Stomach smooth muscle (tissue), 2 donors: ENCODE measurements around the gene ADAMTS2.

Experiments used
- H3K27ac ChIP-seq: one replicate; pipeline ENCODE4 v1.7.0; 2013; ENCODE audit warnings: mild to moderate bottlenecking, low read length, inconsistent platforms
- H3K27me3 ChIP-seq, 2 donors: one replicate each; pipeline ENCODE4 v1.7.0; 2013; ENCODE audit warnings: low read length in 2 of 2; ENCODE audit not compliant: insufficient read depth in 2 of 2, control insufficient read depth in 1 of 2
- H3K36me3 ChIP-seq, 2 donors: one replicate each; pipeline ENCODE4 v1.7.0; 2013; ENCODE audit warnings: low read length in 2 of 2; ENCODE audit not compliant: control insufficient read depth in 2 of 2, insufficient read depth in 2 of 2
- H3K4me1 ChIP-seq: one replicate; pipeline ENCODE4 v1.7.0; 2013; ENCODE audit warnings: low read length; ENCODE audit not compliant: control insufficient read depth, insufficient read depth
- H3K4me3 ChIP-seq, 2 donors: one replicate each; pipeline ENCODE4 v1.7.0; 2013; ENCODE audit warnings: low read length in 2 of 2
- H3K9ac ChIP-seq, 2 donors: one replicate each; pipeline ENCODE4 v1.7.0; 2013; ENCODE audit warnings: low read length in 2 of 2, mild to moderate bottlenecking in 1 of 2
- H3K9me3 ChIP-seq, 2 donors: one replicate each; pipeline ENCODE4 v1.7.0; 2013; ENCODE audit warnings: low read length in 2 of 2; ENCODE audit not compliant: control insufficient read depth in 2 of 2
- donor health status: healthy.
- donor health status: Pancreatic carcinoma.

ADAMTS2 gene

GRCh38 chr5:179342577-179342976 is 2.7 kb downstream of the ADAMTS2 start:
- H3K27ac ChIP-seq: no peak overlapping the region
- peaks cover 23% of the 10 kb centered on the region for H3K4me1 ChIP-seq
- no peaks in the 10 kb centered on the region for H3K36me3 ChIP-seq
- peak overlapping the region in 1 of 2 donors; percentile 80 for H3K4me3 ChIP-seq
- no peak overlapping the region for H3K9ac ChIP-seq
- H3K27me3 ChIP-seq: peaks cover 2% of the 10 kb centered on the region in 2 donors
- no peaks in the 10 kb centered on the region for H3K9me3 ChIP-seq

- H3K9ac ChIP-seq: no peak overlapping the region
- H3K4me1 ChIP-seq: peaks cover 18% of the 10 kb centered on the region
- peaks cover 0 to 6% of the 10 kb centered on the region in 2 donors for H3K27me3 ChIP-seq
These were observed 4.8 kb downstream of the ADAMTS2 start for GRCh38 chr5:179340465-179340864.

GRCh38 chr5:179339996-179340395 is 5.3 kb downstream of the ADAMTS2 start:
- H3K9me3 ChIP-seq: no peaks in the 10 kb centered on the region
- H3K27me3 ChIP-seq: peaks cover 0 to 6% of the 10 kb centered on the region in 2 donors
- no peaks in the 10 kb centered on the region for H3K36me3 ChIP-seq
- no peak overlapping the region for H3K9ac ChIP-seq
- H3K4me3 ChIP-seq: no peak overlapping the region
- H3K27ac ChIP-seq: no peak overlapping the region
- H3K4me1 ChIP-seq: peaks cover 18% of the 10 kb centered on the region

More at GRCh38 chr5:179340465-179340864, 4.8 kb downstream of the ADAMTS2 start:
- no peak overlapping the region for H3K4me3 ChIP-seq
- no peak overlapping the region for H3K27ac ChIP-seq
- H3K9me3 ChIP-seq: no peaks in the 10 kb centered on the region
- no peaks in the 10 kb centered on the region for H3K36me3 ChIP-seq

GRCh38 chr5:179339081-179339480 is 6.2 kb downstream of the ADAMTS2 start:
- no peak overlapping the region for H3K4me3 ChIP-seq
- H3K27me3 ChIP-seq: peaks cover 0 to 6% of the 10 kb centered on the region in 2 donors
- H3K27ac ChIP-seq: no peak overlapping the region
- H3K9me3 ChIP-seq: no peaks in the 10 kb centered on the region
- peaks cover 16% of the 10 kb centered on the region for H3K4me1 ChIP-seq
- no peaks in the 10 kb centered on the region for H3K36me3 ChIP-seq
- H3K9ac ChIP-seq: no peak overlapping the region

- peaks cover 5% of the 10 kb centered on the region for H3K4me1 ChIP-seq
- H3K36me3 ChIP-seq: no peaks in the 10 kb centered on the region
- no peaks in the 10 kb centered on the region for H3K9me3 ChIP-seq
- H3K27ac ChIP-seq: no peak overlapping the region
- peaks cover 0 to 6% of the 10 kb centered on the region in 2 donors for H3K27me3 ChIP-seq
- no peak overlapping the region for H3K9ac ChIP-seq
- H3K4me3 ChIP-seq: no peak overlapping the region
These were observed 7.2 kb downstream of the ADAMTS2 start for GRCh38 chr5:179337796-179338676.

- H3K36me3 ChIP-seq: no peaks in the 10 kb centered on the region
- H3K9ac ChIP-seq: no peak overlapping the region
- no peak overlapping the region for H3K4me3 ChIP-seq
- H3K27me3 ChIP-seq: peaks cover 0 to 3% of the 10 kb centered on the region in 2 donors
- H3K9me3 ChIP-seq: no peaks in the 10 kb centered on the region
- H3K4me1 ChIP-seq: no peaks in the 10 kb centered on the region
- H3K27ac ChIP-seq: no peak overlapping the region
These were observed 8.1 kb downstream of the ADAMTS2 start for GRCh38 chr5:179336871-179337795.

- Histone ChIP-seq H3K4me1 (peaks cover 2% of the 10 kb centered on the region), H3K27me3 (peaks cover 0 to 3% of the 10 kb centered on the region in 2 donors), H3K27ac (no peak overlapping the region), H3K36me3 (no peaks in the 10 kb centered on the region), H3K9me3 (no peaks in the 10 kb centered on the region), H3K9ac (no peak overlapping the region), H3K4me3 (no peak overlapping the region)
These were observed 9.0 kb downstream of the ADAMTS2 start for GRCh38 chr5:179336126-179336870.

- Histone ChIP-seq H3K9me3 (no peaks in the 10 kb centered on the region), H3K9ac (no peak overlapping the region), H3K4me1 (peaks cover 2% of the 10 kb centered on the region), H3K36me3 (no peaks in the 10 kb centered on the region), H3K27me3 (peaks cover 0 to 3% of the 10 kb centered on the region in 2 donors), H3K27ac (no peak overlapping the region), H3K4me3 (no peak overlapping the region)
These were observed 11.2 kb downstream of the ADAMTS2 start for GRCh38 chr5:179333796-179334761.

- Histone ChIP-seq H3K27me3 (peaks cover 0 to 3% of the 10 kb centered on the region in 2 donors), H3K9me3 (no peaks in the 10 kb centered on the region), H3K27ac (no peak overlapping the region), H3K9ac (no peak overlapping the region), H3K4me3 (no peak overlapping the region), H3K36me3 (no peaks in the 10 kb centered on the region), H3K4me1 (peaks cover 2% of the 10 kb centered on the region)
These were observed 12.4 kb downstream of the ADAMTS2 start for GRCh38 chr5:179332741-179333290.
